GM12801 (cell line): ENCODE data around the gene CHCHD10.

Experiments
- CTCF ChIP-seq: IDR thresholded peaks from one replicate; pipeline ENCODE4 v1.5.1; 2011; ENCODE audit warnings: control low read depth; ENCODE audit not compliant: insufficient read length; ENCODE audit errors: extremely low read depth

CHCHD10 gene

DNA sequence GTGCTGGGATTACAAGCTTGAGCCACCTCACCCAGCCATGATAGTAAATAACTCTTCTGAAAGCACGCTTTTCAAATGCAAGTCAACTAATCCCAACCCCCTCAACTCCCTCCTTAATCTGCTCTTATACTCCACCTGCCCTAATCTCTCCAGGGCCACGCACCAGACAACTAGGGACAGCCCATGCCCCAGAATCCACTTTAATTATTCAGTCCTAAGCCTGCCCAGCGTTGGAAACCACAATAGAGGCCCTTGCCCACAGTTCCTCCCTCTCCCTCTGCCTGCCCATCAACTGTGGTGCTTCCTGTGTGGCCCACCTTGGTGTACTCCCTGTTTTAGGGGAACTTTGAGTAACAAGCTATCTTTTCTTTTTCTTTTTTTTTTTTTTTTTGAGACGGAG, 10.9 kb downstream of the CHCHD10 start:
- no peak for TF ChIP-seq CTCF

DNA sequence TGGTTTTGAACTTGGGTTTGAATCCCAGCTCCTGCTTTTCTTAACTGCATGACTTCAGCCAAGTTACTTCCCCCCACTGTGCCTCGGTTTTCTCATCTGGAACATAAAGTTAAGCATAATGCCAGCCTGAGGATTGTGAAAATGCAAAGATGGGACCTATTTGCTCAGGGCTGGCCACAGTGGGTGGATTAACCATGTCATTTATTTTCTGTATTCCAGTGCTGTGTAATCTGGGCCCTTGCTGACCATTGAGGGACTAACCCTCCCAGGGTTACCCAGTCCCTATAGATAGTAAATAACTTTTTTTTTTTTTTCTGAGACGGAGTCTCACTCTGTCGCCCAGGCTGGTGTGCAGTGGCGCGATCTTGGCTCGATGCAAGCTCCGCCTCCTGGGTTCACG, 12.1 kb downstream of the CHCHD10 start:
- TF ChIP-seq CTCF, result no peak

GRCh38 chr22:23754980-23755636, 12.7 kb downstream of the CHCHD10 start:
- TF ChIP-seq CTCF, result no peak

- TF ChIP-seq CTCF, result no peak
These were observed 13.4 kb downstream of the CHCHD10 start, which contains the start of gene VPREB3 for GRCh38 chr22:23754220-23754919. VPREB3 (minus strand) TSS chr22:23754425; CDS start chr22:23754363, 62 bp downstream.

DNA sequence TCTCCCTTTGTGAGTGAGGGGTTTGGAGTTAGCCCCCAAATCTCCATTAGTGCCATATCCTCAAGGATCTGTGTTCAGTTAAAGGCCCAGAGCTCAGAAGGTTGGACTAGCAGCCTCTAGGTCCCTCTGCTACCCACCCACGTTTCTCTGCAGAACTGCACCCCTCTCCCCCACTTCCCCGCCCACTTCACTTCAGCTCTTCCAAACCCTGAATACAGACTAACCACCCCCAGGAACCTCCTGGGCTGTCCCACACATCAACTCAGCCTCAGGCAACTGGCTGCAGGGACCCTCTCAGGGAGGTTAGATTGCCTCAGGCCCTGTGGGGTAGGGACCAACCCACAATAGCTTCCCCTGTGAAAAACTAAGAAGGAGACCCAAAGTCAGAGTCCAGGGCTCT, 14.4 kb downstream of the CHCHD10 start:
- TF ChIP-seq CTCF, result no peak

DNA sequence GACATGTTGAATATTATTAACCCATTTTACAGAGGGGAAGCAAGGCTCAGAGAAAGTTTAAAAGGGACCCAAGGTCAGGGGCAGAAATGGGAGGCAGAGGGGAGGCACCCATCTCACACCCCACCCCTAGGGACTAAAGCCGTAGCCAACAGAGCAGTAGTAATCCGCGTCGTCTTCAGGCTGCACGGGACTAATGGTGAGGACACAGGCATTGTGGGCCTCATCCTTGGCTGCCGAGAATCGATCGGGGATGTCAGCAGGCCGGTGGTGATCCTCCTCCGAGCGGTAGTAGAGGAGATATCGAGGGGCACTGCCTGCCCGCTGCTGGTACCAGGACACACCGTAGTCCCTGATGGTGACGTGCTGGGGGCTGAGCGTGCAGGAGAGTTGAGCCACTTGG, 15.0 kb downstream of the CHCHD10 start:
- no peak for TF ChIP-seq CTCF

DNA sequence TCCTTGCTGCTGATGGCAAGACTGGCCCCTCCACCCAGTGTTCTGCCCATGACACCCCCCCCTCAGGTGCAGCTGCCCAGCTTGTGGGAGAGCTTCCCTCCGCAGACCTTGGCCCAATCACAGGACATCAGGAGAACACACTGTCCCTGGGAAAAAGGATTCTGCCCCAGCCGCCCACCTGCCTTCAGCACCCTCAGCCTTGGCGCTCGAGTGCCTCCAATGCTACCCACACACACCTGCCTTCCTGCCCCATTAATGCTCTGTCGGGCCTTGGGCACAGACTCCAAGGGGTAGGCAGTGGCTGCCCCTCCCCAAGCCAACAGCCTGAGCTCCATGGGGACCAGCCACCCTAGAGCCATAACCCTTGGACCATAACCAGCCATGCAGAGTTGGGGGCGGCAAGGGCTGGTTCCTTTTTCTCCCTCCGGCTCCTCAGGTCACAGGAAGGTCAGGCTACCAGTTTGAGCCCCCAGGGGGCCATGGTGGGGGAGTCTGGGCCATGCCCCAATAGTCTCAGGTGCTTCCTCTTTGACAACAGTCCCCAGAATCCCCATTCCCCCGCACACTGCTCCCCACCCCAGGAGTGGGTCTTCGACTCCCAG, 15.6 kb downstream of the CHCHD10 start:
- TF ChIP-seq CTCF, result no peak
